Measurements from ENCODE around the gene SLC45A1. TPM values are rescaled to one million over a fixed set of nuclear protein-coding genes. Genes with fewer than 3 reads are reported as not detected.

Gene SLC45A1
- total and polyA plus RNA-seq, 12 donors = 0.44 to 7.0 (median 2.5) TPM

- Histone ChIP-seq H3K27ac (no peak overlapping the region), H3K4me3 (no peak overlapping the region), H3K27me3 (no peaks in the 10 kb centered on the region), H3K36me3 (replicated peaks in 1 of 2) (no peaks in the 10 kb centered on the region), H3K4me1 (replicated peaks in 1 of 2) (no peaks in the 10 kb centered on the region), H3K9me3 (replicated peaks in 1 of 3) (no peaks in the 10 kb centered on the region)
- WGBS, 4 donors = 53 to 90% (median 78%) methylated on average over 3 to 4 of the region's 4 CpGs
- TF ChIP-seq, protein P1, sequence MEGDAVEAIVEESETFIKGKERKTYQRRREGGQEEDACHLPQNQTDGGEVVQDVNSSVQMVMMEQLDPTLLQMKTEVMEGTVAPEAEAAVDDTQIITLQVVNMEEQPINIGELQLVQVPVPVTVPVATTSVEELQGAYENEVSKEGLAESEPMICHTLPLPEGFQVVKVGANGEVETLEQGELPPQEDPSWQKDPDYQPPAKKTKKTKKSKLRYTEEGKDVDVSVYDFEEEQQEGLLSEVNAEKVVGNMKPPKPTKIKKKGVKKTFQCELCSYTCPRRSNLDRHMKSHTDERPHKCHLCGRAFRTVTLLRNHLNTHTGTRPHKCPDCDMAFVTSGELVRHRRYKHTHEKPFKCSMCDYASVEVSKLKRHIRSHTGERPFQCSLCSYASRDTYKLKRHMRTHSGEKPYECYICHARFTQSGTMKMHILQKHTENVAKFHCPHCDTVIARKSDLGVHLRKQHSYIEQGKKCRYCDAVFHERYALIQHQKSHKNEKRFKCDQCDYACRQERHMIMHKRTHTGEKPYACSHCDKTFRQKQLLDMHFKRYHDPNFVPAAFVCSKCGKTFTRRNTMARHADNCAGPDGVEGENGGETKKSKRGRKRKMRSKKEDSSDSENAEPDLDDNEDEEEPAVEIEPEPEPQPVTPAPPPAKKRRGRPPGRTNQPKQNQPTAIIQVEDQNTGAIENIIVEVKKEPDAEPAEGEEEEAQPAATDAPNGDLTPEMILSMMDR (IDR thresholded peaks at IDR 0.05) = no peak
- no peak for TF ChIP-seq POLR2A (IDR thresholded peaks at IDR 0.05)
- DNase-seq = peak in 1 of 7 donors; percentile 32
- intact Hi-C loops (cut with DNase I) = no loop called here
Observed at GRCh38 chr1:8307628-8308027, 10.3 kb upstream of the SLC45A1 start.

DNA sequence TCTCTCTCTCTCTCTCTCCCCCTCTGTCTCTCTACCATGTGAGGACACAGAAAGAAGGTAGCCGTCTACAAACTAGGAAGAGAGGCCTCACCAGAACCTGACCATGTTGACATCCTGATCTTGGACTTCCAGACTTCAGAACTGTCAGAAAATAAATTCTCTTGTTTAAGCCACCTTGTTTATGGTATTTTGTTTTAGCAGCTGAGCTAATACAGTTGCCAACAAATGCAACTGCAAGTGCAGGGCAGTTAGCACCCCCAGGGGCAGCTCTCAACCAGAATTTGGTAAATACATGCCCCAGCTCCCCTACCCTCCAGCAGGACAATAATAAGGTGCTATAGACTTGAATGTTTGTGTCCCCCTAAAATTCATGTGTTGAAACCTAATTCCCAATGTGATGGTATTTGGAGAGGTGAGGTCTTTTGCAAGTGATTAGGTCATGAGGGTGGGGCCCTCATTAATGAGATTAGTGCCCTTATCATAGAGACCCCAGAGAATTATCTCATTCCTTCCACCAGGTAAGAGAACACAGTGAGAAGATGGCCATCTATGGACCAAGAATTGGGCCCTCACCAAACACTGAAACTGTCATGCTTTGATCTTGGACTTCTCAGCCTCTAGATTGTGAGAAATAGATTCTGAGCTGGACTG is 6.7 kb upstream of the SLC45A1 start:
- H3K4me1 ChIP-seq (replicated peaks in 1 of 2) = no peaks in the 10 kb centered on the region
- 75 to 95% (median 85%) methylated on average over 1 of the region's 1 CpG for WGBS, 4 donors
- no peak for DNase-seq
- H3K27ac ChIP-seq = no peak overlapping the region
- no peaks in the 10 kb centered on the region for H3K27me3 ChIP-seq
- no peaks in the 10 kb centered on the region for H3K36me3 ChIP-seq (replicated peaks in 1 of 2)
- no peak for TF ChIP-seq POLR2A (IDR thresholded peaks at IDR 0.05)
- TF ChIP-seq, protein P1 (IDR thresholded peaks at IDR 0.05) = no peak
- H3K4me3 ChIP-seq = no peak overlapping the region
- no peaks in the 10 kb centered on the region for H3K9me3 ChIP-seq (replicated peaks in 1 of 3)
- intact Hi-C loops (cut with DNase I) = loop anchor here (5.0 to 10.0 kb wide), 2 partner anchors 286 to 329 kb away; partner anchors contain the start of gene ERRFI1 (in 1 of the 2)

GRCh38 chr1:8312235-8313218 is 5.4 kb upstream of the SLC45A1 start:
- Histone ChIP-seq H3K27ac (no peak overlapping the region), H3K4me1 (replicated peaks in 1 of 2) (peaks cover 0 to 2% of the 10 kb centered on the region in 2 donors), H3K36me3 (replicated peaks in 1 of 2) (no peaks in the 10 kb centered on the region), H3K4me3 (no peak overlapping the region), H3K9me3 (replicated peaks in 1 of 3) (no peaks in the 10 kb centered on the region), H3K27me3 (no peaks in the 10 kb centered on the region)
- TF ChIP-seq POLR2A (IDR thresholded peaks at IDR 0.05) = no peak
- TF ChIP-seq, protein P1 (IDR thresholded peaks at IDR 0.05) = no peak
- intact Hi-C loops (cut with DNase I) = loop anchor here (5.0 to 10.0 kb wide), 2 partner anchors 288 to 330 kb away; partner anchors contain the start of gene ERRFI1 (in 1 of the 2)
- DNase-seq = peak in 1 of 7 donors; percentile 82
- 83 to 86% (median 85%) methylated on average over 17 of the region's 17 CpGs for WGBS, 4 donors

- WGBS, 4 donors = 80 to 86% (median 83%) methylated on average over 6 of the region's 6 CpGs
- no peak for TF ChIP-seq POLR2A (IDR thresholded peaks at IDR 0.05)
- TF ChIP-seq, protein P1 (IDR thresholded peaks at IDR 0.05) = no peak
- intact Hi-C loops (cut with DNase I) = loop anchor here (5.0 to 10.0 kb wide), 2 partner anchors 288 to 331 kb away; partner anchors contain the start of gene ERRFI1 (in 1 of the 2)
- Histone ChIP-seq H3K4me1 (replicated peaks in 1 of 2) (peaks cover 1 to 9% of the 10 kb centered on the region in 2 donors), H3K36me3 (replicated peaks in 1 of 2) (no peaks in the 10 kb centered on the region), H3K4me3 (no peak overlapping the region), H3K27ac (no peak overlapping the region), H3K9me3 (replicated peaks in 1 of 3) (no peaks in the 10 kb centered on the region), H3K27me3 (no peaks in the 10 kb centered on the region)
- DNase-seq = no peak
Observed at GRCh38 chr1:8313231-8313630, 4.7 kb upstream of the SLC45A1 start.
